Activated naive CD4-positive, alpha-beta T cell treated with anti-CD3 and anti-CD28 coated beads, Interleukin-2, amount 10 ng/mL, durations not matched to agents 7 days and 5 days (primary cell): Measurements from ENCODE around the gene PANK4.
"Not testable (repeated sequence)": the region's sequence is repeated elsewhere in the genome, so short reads cannot be mapped to it uniquely, and the experiment has no call there.

ENCODE experiments used
- CTCF ChIA-PET: fragments of 350-600 bp; sonication (Branson Sonifier 250); formaldehyde crosslinking; loops from one replicate; lab custom pipeline; 2021; ENCODE audit warnings: antibody characterized with exemption; lab: Charles Lee
- DNase-seq: peaks from one replicate; pipeline ENCODE4 v3.0.0-alpha.2; 2020
- H3K27ac Mint-ChIP-seq: one replicate; pipeline ENCODE4 v1.8.0; 2021; ENCODE audit warnings: mild to moderate bottlenecking, moderate library complexity, mixed read lengths
- H3K27me3 Mint-ChIP-seq: one replicate; pipeline ENCODE4 v1.8.0; 2021; ENCODE audit warnings: mild to moderate bottlenecking, mixed read lengths
- H3K36me3 Mint-ChIP-seq: one replicate; pipeline ENCODE4 v1.8.0; 2021; ENCODE audit warnings: mixed read lengths
- H3K4me1 Mint-ChIP-seq: one replicate; pipeline ENCODE4 v1.8.0; 2021; ENCODE audit warnings: mixed read lengths
- H3K4me3 Mint-ChIP-seq: one replicate; pipeline ENCODE4 v1.8.0; 2021; ENCODE audit warnings: mild to moderate bottlenecking, moderate library complexity, mixed read lengths
- H3K9me3 Mint-ChIP-seq: one replicate; pipeline ENCODE4 v1.8.0; 2021; ENCODE audit warnings: mixed read lengths

PANK4 gene

DNA sequence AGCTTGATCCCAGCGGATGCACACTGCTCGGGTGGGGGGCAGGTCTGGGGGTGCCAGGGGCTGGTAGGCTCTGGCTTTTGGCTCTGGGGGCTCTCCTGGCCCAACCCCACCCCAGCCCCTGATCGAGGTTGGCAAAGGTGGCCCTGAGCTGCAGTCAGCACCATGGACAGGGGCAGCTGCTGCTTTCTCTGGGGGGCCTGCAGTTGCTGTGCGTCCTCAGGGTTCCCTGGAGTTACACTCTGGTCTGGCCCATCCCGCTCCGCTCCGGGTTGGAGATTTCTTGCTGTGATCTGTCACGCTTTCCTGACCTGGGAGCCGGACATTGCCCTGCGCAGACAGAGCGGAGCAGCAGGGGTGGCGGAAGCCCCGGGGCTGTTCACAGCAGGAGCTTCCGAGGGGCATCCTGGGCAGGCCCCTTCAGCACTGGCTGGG lies 58.3 kb downstream of the PANK4 start:
- H3K27me3 Mint-ChIP-seq = peaks cover 45% of the 10 kb centered on the region
- peak; percentile 72 for DNase-seq
- no peaks in the 10 kb centered on the region for H3K4me1 Mint-ChIP-seq
- H3K27ac Mint-ChIP-seq = no peak overlapping the region
- H3K9me3 Mint-ChIP-seq = no peaks in the 10 kb centered on the region
- H3K4me3 Mint-ChIP-seq = no peak overlapping the region
- CTCF ChIA-PET = no interaction called here
- H3K36me3 Mint-ChIP-seq = no peaks in the 10 kb centered on the region

DNA sequence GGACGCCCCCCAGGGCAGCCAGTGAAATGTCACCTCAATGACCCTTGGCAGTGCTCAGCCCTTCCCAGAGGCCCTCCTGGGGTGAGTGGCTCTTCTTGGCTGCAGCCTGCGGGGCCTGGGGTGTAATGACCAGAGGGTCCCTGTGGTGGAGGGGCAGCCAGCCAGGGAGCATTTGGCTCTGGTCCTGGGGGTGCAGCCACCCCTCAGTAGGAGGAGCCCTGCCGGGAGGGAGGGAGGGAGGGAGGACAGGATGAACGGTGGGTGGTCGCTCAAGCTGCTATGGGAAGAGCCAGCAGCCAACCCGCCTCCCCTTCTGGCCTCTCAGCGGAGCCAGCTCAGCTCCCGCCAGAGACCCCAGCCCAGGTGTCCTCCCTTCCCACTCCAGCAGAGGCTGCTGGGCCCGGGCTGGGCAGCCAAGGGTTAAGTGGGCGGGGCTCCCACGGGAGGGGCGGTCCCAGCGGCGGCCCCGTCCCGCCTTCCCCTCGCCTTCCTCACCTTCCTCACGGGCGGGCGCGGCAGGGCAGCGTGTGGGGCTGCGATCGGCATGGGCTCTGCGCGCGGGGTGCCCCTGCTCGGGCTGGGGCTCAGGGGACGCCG lies 59.3 kb downstream of the PANK4 start:
- Mint-ChIP-seq H3K27ac (no peak overlapping the region), H3K9me3 (no peaks in the 10 kb centered on the region), H3K27me3 (peaks cover 48% of the 10 kb centered on the region), H3K4me3 (no peak overlapping the region), H3K4me1 (no peaks in the 10 kb centered on the region), H3K36me3 (no peaks in the 10 kb centered on the region)
- CTCF ChIA-PET = no interaction called here
- peak; percentile 36 for DNase-seq

DNA sequence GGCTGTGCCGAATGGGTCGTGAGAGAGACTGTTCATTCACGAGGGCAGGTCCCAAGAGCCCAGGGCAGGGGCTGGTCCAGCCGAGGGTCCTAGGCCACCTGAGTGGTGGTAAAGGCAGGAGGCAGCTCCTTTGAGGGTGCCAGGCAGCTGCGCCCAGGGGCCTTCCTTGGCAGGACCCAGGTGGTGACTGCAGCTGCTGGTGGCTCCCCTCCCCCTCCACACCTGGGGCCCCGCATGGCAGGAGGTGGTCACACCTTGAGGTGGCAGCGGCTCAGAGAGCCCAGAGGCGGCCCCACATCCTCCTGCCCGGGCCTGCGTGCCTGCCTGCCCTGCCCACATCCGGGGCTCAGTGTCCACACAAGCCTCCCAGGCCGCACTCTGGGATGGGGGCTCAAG lies 60.1 kb downstream of the PANK4 start:
- H3K4me3 Mint-ChIP-seq = no peak overlapping the region
- peaks cover 48% of the 10 kb centered on the region for H3K27me3 Mint-ChIP-seq
- no peaks in the 10 kb centered on the region for H3K36me3 Mint-ChIP-seq
- H3K9me3 Mint-ChIP-seq = no peaks in the 10 kb centered on the region
- no peak overlapping the region for H3K27ac Mint-ChIP-seq
- H3K4me1 Mint-ChIP-seq = no peaks in the 10 kb centered on the region
- no peak for DNase-seq
- CTCF ChIA-PET = no interaction called here

DNA sequence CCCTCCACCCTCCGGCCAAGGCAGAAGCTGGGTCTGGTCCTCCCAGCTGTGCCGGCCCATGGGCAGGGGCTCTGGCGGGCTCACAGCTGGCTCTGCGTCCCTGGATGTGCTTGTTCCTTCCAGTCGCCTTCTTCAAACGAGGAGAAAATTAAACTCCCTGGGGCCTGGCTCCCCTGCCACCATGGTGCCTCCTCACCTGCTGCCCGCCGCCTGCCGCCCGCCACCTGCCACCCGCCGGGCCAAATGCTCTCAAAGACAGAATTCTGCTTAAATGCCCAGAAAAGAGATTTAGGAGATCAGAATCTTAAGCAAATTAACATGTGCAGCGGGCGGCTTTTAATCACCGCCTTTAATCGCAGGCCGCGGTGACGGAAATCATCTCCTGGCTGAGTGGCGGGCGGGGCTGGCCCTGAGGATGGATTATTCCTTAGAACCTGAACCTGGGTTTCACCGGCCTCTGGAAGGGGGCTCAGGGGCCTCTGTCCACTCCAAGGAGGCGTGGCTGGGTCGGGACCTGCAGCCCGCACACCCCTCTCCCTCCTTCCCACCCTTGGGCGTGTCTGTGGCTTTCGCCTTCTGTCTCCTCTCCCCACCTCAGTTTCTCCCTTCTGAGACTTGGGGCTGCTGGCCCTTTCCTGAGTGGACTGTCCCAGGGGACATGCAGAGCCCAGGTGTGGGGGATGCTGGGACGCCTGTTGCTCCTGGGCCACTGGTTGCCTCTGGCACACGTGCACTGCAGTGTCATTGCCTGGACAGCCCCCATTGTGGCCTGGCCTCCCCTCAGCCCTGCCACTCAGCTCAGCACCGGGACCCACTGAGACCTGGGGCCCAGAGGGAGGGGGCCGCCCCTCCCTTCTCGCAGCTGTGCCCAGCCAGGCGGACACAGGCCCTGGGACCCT lies 60.8 kb downstream of the PANK4 start:
- CTCF ChIA-PET = no interaction called here
- Mint-ChIP-seq H3K27ac (no peak overlapping the region), H3K4me3 (no peak overlapping the region), H3K9me3 (no peaks in the 10 kb centered on the region), H3K36me3 (no peaks in the 10 kb centered on the region), H3K27me3 (peaks cover 48% of the 10 kb centered on the region), H3K4me1 (no peaks in the 10 kb centered on the region)
- DNase-seq = no peak

DNA sequence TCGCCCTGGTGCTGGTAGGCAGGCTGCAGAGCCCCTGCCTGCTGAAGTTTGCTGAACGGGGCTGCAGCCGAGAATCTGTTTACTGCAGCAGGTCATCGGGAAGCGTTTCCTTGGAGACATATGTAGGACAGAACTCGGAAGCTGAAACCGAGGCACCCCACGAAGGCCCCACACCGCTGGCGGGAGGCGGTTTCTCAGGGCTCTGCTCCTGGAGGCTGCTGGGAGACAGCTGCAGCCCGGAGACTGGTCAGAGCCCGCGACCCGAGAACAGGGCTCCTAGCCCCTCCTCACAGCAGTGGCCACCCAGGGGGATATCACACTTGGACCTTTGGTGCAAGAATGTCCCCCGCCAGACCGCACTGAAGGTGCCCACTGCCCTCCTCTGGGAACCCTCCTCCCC lies 63.0 kb downstream of the PANK4 start:
- Mint-ChIP-seq H3K36me3 (no peaks in the 10 kb centered on the region), H3K4me1 (no peaks in the 10 kb centered on the region), H3K9me3 (no peaks in the 10 kb centered on the region), H3K27me3 (peaks cover 32% of the 10 kb centered on the region), H3K27ac (no peak overlapping the region), H3K4me3 (no peak overlapping the region)
- CTCF ChIA-PET = no interaction called here
- no peak for DNase-seq

DNA sequence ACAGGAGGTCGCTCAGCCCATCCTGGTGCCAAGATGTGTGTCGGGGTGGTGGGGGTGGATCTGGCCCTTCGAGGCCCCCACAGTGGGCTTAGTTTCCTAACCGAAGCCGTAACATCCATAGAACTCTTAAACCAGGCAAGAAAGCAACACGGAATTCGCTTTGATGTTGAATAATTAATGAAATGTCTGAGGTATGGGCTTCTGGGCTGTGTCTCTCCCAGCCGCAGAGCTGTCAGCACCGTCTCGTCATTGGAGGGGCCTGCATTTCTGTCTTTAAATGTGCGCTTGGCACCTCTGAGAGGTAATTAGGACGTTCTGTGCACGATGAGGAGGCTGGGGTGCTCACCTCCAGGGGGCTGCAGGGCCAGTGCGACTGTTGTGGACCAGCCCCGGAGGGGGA lies 63.6 kb downstream of the PANK4 start:
- peaks cover 27% of the 10 kb centered on the region for H3K27me3 Mint-ChIP-seq
- no peak for DNase-seq

DNA sequence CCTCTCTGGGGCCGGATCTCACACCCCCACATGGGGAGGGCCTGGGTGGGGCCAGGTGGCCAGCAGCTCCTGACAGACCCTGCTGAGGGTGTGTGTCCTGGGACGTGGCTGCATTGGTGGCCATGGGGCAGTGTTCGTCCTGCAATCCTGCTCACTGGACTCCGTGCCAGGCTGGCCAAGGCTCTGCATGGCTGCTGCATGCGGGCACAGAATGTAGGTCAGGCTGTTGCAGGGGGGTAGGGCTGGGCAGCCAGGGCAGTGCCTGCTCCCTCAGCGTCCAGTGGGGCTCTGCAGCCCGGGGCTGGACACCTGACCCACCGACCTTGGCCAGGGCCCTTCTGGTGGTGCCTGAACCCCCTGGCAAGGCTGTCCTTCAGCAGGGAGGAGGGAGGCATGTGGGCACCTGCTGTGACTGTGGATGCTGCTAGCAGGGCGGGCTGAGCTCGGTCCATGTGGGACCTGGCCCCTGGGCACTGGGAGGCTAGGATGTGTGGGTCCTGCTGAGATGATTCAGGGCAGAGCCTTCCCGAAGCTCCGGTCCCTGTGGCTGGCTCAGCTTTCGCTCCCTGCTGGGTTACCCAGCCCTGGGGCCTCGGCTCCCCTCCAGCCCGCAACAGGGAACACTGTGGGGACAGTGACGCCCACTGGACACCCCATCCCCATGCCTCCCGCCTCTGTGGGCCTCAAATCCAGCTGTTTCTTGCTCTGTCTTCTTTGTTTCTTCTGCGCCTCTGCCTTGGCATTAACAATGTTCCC lies 65.2 kb downstream of the PANK4 start:
- H3K27me3 Mint-ChIP-seq = peaks cover 18% of the 10 kb centered on the region
- no peak overlapping the region for H3K27ac Mint-ChIP-seq
- no peaks in the 10 kb centered on the region for H3K36me3 Mint-ChIP-seq
- no peaks in the 10 kb centered on the region for H3K9me3 Mint-ChIP-seq
- no peaks in the 10 kb centered on the region for H3K4me1 Mint-ChIP-seq
- no peak overlapping the region for H3K4me3 Mint-ChIP-seq
- CTCF ChIA-PET = no interaction called here
- no peak for DNase-seq

More for the DNA sequence above, 63.6 kb downstream of the PANK4 start:
- Mint-ChIP-seq H3K36me3 (no peaks in the 10 kb centered on the region), H3K27ac (no peak overlapping the region), H3K4me1 (no peaks in the 10 kb centered on the region), H3K9me3 (no peaks in the 10 kb centered on the region), H3K4me3 (no peak overlapping the region)
- CTCF ChIA-PET = no interaction called here

DNA sequence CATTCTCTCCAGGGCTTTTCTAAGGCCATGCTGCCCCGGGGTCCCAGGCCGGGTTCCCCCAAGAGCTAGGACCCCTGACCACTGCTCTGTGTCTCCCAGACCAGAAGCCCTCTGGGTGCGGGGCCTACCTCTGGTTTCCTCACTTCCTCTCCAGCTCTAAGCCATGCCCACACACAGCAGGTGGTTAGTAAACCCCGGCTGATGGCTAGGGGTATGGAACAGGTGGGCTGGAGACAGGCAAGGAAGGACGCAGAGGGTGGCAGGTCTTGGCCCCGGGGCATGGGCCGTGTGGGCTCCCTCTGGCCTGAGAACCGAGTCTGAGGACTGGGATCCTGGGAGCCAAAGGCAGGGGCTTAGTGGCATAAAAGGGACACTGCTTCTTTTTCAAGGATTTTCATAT lies 66.2 kb downstream of the PANK4 start:
- no peak overlapping the region for H3K27ac Mint-ChIP-seq
- no peaks in the 10 kb centered on the region for H3K4me1 Mint-ChIP-seq
- DNase-seq = no peak
- no peaks in the 10 kb centered on the region for H3K9me3 Mint-ChIP-seq
- no peaks in the 10 kb centered on the region for H3K36me3 Mint-ChIP-seq
- peaks cover 18% of the 10 kb centered on the region for H3K27me3 Mint-ChIP-seq
- no peak overlapping the region for H3K4me3 Mint-ChIP-seq
- CTCF ChIA-PET = no interaction called here

DNA sequence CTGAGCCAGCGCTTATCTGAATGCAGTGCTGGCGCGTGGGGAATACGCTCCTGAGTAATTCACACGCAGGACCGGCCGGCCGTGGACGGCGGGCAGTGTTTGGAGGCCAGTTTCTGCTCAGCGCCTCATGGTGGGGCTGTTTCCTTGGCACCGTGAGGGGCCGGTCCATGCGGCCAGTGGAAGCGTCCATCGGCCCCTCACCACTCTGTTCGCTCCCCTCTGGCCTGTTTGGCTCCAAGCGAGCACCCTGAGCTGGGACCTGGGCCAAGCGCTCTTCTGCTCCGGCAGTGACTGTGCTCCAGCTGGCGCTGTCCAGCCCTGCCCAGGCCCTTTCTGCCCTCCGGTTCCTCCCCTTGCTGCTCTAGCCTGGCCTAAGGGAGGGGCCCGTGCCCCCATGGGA lies 66.6 kb downstream of the PANK4 start:
- CTCF ChIA-PET = no interaction called here
- Mint-ChIP-seq H3K36me3 (no peaks in the 10 kb centered on the region), H3K27ac (no peak overlapping the region), H3K9me3 (no peaks in the 10 kb centered on the region), H3K4me1 (no peaks in the 10 kb centered on the region), H3K4me3 (no peak overlapping the region), H3K27me3 (peaks cover 18% of the 10 kb centered on the region)
- no peak for DNase-seq

DNA sequence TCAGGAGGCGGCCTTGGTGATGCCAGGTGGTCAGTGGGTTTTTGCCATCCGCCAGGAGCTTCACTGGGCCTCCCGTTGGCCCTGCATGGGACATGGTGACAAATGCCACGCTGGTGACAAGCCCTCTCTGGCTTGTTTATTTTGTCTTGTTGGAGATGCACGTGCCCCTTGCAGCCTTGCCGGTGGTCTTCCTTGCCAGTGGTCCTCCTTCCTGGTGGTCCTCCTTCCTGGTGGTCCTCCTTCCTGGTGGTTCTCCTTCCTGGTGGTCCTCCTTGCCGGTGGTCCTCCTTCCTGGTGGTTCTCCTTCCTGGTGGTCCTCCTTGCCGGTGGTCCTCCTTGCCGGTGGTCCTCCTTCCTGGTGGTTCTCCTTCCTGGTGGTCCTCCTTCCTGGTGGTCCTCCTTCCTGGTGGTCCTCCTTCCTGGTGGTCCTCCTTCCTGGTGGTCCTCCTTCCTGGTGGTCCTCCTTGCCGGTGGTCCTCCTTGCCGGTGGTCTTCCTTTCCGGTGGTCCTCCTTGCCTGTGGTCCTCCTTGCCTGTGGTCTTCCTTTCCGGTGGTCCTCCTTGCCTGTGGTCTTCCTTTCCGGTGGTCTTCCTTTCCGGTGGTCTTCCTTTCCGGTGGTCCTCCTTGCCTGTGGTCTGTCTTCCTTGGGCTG lies 67.2 kb downstream of the PANK4 start:
- DNase-seq, H3K36me3 Mint-ChIP-seq, CTCF ChIA-PET, H3K4me1 Mint-ChIP-seq, H3K27ac Mint-ChIP-seq, H3K4me3 Mint-ChIP-seq, H3K9me3 Mint-ChIP-seq: not testable (repeated sequence)
- H3K27me3 Mint-ChIP-seq = peaks cover 13% of the 10 kb centered on the region

DNA sequence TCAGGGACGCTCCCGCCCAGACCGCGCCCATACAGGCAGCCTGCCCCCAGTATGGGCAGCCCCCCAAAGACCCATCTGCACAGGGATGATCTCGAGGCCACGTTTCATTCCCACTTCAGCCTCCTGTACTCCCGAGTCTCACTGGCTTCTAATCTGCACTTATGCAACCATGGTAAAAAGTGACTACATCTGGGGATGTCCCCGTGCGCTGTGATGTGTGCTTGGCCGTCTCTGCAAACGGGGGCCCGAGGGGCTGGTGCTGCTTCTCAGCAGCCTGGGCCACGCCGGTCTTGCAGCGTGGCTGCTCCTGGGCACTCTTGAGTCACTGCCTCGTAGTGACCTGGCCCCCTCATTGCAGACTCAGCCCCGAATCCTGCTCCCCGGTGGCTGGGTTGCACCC lies 67.7 kb downstream of the PANK4 start:
- Mint-ChIP-seq H3K9me3 (no peaks in the 10 kb centered on the region), H3K4me3 (no peak overlapping the region), H3K27me3 (peaks cover 7% of the 10 kb centered on the region), H3K27ac (no peak overlapping the region), H3K4me1 (no peaks in the 10 kb centered on the region), H3K36me3 (no peaks in the 10 kb centered on the region)
- CTCF ChIA-PET = no interaction called here
- DNase-seq = no peak
